Astrocyte of the spinal cord (primary cell): ENCODE measurements around the gene MTHFSD.

Experiments
- DNase-seq: peaks from one replicate; pipeline ENCODE4 v3.0.0; 2011; ENCODE audit warnings: low read depth, low spot score
- H3K4me3 ChIP-seq: 2 replicates; pipeline ENCODE4 v1.5.1; 2011; ENCODE audit warnings: low read depth, mild to moderate bottlenecking, low read length, moderate library complexity
- in situ Hi-C: cut with HindIII; loops from 2 replicates; pipeline ENCODE4 v1.10.0; 2017; ENCODE audit warnings: low sequenced_read_pairs
- TF ChIP-seq, protein P1 (sequence below): IDR thresholded peaks from 2 replicates; pipeline ENCODE4 v1.5.1; 2012; ENCODE audit warnings: low read depth, mild to moderate bottlenecking, low read length, inconsistent platforms

MTHFSD gene, protein sequence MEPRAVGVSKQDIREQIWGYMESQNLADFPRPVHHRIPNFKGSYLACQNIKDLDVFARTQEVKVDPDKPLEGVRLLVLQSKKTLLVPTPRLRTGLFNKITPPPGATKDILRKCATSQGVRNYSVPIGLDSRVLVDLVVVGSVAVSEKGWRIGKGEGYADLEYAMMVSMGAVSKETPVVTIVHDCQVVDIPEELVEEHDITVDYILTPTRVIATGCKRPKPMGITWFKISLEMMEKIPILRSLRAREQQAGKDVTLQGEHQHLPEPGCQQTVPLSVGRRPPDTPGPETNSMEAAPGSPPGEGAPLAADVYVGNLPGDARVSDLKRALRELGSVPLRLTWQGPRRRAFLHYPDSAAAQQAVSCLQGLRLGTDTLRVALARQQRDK

DNA sequence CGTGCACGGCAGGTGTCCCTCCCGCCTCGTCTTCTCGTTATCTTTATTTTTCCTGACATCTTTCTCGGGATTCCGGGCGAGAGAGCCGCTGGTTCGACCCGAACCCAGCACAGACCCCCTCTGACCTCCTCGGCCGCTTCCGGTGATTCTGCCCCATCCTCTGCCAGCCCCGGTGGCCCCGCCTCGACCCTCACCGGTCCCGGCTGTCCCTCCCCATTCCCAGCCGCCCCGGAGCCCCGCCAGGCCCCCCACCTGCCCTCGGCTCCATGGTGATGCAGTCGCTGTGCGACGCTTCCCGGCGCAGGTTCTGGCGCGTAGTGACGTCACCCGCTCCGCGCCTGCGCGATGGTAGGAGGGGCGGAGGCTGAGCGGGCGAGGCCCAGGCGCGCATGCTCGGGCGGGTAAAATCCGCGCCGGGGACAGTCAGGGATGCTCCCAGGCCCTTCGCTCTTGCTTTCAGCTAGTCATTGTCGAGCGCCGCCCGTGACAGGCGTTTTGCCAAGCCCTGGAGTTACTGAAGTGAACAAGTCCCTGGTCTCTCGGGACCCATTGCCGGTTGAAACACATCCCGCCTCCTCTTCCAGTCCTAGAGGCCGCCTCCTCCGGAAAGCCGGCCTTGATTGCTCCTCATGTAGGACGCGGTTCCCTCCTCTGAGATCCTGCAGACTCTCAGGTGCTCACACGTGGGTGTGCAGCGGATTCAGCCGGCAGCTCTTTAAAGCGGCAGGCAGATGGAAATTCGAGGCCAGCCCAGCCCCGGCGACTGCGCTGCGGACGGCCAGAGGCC is at the start of gene MTHFSD:
TSS of gene MTHFSD (minus strand) at position 319 of the 787 bp plus-strand sequence. CDS start at position 268, 51 bp downstream.
- TF ChIP-seq, protein P1, sequence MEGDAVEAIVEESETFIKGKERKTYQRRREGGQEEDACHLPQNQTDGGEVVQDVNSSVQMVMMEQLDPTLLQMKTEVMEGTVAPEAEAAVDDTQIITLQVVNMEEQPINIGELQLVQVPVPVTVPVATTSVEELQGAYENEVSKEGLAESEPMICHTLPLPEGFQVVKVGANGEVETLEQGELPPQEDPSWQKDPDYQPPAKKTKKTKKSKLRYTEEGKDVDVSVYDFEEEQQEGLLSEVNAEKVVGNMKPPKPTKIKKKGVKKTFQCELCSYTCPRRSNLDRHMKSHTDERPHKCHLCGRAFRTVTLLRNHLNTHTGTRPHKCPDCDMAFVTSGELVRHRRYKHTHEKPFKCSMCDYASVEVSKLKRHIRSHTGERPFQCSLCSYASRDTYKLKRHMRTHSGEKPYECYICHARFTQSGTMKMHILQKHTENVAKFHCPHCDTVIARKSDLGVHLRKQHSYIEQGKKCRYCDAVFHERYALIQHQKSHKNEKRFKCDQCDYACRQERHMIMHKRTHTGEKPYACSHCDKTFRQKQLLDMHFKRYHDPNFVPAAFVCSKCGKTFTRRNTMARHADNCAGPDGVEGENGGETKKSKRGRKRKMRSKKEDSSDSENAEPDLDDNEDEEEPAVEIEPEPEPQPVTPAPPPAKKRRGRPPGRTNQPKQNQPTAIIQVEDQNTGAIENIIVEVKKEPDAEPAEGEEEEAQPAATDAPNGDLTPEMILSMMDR = no peak
- peak within 1 kb of the TSS; percentile 99 for H3K4me3 ChIP-seq
- peak; percentile 91 for DNase-seq
- in situ Hi-C loops = loop anchor here (25.0 kb wide), 1 partner anchor 507 kb away; no protein-coding TSS in a partner anchor

DNA sequence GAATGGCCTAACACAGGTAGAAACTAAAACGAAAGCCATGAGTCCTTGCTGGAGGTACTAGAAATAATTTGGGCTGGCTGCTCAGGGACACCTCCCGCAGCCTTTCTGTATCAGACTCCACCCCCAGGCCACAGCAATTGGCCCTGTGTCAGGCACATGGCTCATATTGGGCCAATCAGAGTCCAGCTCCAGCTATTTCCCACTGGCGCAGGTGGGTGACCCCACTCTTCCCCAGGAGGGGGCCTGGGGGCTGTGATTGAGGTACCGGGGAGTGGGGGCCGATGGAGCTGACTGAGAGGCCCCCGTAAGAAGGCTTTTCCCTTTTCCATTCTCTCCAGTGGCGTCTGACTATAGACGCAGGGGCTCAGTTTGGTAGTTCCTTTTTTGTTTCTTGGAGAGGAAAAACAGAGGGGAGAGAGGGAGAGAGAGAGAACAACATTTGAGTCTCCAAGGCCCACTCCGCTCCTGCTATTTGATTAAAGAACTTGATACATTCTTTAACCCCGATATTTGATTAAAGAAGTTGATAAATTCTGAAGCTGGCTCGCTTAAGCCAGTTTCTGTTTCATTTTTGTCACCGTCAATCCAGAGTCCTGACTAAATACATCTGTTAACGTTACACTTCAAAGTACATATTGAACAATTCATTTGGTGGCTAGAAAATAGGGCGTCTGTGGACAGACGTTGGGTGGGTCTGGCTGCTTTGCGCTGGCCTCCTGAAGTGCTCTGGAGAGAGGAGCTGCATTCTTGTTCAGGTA is 49.6 kb upstream of the MTHFSD start:
- H3K4me3 ChIP-seq = no peak overlapping the region
- TF ChIP-seq, protein P1 = no peak
- DNase-seq = no peak
- in situ Hi-C loops = no loop called here

DNA sequence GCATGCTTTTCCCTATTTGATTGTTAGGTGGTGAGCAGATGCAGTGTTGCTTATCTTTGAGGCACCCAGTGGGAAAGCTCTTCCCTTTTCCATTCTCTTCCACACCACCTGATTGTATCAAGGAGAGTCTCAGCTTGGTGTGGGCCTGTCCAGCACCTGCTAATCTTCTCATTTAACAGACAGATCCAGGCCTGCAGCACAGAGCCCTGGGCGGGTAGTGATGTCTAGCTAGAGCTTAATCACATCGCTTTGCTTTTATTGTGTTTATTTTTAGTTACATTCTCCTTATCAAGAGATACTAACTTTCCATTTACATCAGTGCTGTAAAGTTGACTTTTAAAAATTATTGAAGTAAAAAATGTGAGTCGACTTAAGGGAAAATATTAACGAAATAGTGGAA is 47.5 kb upstream of the MTHFSD start:
- in situ Hi-C loops = no loop called here
- TF ChIP-seq, protein P1 = no peak
- no peak for DNase-seq
- H3K4me3 ChIP-seq = no peak overlapping the region

DNA sequence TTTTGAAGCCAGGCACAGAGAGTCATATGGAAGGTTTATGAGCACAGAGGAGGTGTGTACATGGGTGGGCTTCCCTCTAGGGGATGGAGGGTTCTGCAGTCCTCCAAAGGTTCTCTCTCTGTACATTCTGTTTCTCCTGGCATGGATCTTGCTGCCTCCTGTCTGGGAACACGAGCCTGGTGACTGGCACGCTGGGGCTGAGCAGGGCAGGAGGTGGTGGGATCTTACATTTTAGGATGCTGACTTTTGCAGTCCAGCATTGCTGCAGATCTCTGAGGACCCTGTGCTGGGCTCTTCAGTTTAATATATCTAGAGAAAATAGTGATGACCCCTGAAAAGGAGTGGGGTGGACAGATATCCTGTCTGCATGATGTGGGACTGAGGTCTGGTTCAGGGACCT is 46.3 kb upstream of the MTHFSD start:
- in situ Hi-C loops = no loop called here
- H3K4me3 ChIP-seq = no peak overlapping the region
- TF ChIP-seq, protein P1 = no peak
- no peak for DNase-seq

DNA sequence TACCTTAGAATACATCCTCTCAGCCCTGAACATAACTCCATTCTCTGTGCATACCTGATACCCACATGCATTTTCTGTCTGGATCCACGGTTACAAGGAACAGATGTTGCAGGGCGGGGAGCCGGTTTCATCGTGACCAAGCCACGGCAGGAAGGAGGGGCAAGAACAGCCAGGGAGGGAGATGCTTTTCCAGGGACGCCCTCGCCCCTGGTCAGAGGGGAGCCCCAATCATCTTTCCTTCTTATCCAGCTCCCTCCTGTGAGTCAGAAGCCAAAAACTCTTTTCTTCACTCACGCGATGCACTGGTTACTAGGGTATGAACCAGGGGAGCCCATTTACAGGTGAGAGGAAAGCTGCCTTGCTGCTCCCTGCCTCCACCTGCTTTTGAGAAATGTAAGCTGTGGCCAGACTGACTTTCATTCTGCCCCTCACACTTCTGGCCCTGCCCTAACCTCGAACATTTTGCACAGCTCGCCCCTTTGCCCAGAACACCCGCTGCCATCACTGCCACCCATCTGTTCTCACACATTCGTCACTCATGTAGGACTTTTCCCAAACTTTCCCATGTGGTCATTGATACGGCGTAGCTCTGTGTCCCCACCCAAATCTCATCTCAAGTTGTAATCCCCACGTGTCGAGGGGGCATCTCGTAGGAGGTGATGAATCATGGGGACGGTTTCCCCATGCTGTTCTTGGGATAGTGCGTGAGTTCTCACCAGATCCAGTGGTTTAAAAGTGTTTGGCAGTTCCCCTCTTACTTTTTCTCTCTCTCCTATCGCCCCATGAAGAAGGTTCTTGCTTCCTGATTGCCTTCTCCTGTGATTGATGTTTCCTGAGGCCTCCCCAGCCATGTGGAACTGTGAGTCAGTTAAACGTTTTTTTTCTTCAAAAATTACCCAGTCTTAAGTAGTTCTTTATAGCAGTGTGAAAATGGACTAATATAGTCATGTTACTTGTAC is 43.9 kb upstream of the MTHFSD start:
- in situ Hi-C loops = no loop called here
- no peak overlapping the region for H3K4me3 ChIP-seq
- TF ChIP-seq, protein P1 = no peak
- no peak for DNase-seq
